ENCODE results near the gene ZFAND2B.

The ZFAND2B gene

DNA sequence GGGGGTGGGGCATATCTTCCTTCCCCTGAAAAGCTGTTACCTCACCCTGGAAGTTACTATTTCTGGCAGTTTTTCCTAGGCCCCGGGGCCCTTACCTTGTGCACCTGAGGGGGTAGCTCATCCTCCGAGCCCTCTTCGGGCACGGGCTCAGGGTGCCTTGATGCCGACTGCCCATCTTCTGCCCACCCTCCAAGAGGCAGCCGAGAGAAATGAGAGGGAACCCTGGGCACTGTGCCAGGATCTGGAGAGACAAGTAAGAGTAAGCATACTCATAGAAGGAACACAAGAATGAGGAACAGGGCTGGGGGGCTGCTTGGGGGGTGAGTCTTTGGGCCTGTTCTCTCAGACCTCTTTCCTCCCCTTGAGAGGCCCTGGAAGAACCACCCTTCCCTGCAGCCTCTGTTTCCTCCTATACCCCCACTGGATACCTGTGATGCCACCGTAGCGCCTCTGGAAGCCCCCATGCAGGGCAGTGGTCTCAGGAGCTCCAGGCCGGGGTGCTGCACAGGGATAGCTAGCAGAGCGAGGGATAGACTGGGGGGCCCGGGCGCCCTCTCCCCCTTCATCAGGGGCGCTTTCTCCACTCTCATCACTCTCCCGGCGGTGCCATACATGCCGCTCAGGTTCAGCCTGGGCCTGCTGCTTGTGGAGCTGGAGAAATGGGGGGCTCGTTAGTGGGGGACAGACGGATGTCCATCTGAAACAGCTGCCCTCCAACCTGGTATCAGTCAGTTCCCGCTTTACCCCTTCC is 14.2 kb downstream of the ZFAND2B start:
- no peak for FAIRE-seq

DNA sequence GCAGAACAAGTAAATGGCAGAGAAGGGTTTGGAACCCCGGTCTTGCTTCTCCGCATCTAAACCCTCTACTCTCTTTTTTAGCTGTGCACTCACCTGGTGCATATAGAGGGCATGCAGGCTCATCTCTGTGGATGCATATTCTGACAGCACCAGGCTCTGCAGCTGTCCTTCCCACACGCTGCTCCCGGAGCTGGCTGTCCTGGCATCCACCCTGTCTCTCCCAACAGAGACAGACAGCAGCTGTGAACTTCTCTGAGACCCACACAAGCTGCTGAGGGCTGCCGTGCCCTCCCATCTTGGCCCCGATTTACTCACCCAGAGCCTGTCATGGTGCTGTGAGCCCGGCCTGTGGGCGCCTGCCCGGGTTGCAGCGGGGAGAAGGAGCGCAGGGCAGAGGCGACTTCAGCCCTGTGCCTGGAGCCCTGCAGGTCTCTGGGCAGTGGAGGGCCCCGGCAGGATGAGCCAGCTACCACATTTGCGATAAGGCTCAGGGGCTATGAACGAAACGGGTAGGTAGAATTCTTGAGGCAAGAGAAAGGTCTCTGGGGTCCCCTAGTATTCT is 15.5 kb downstream of the ZFAND2B start:
- no peak for FAIRE-seq

DNA sequence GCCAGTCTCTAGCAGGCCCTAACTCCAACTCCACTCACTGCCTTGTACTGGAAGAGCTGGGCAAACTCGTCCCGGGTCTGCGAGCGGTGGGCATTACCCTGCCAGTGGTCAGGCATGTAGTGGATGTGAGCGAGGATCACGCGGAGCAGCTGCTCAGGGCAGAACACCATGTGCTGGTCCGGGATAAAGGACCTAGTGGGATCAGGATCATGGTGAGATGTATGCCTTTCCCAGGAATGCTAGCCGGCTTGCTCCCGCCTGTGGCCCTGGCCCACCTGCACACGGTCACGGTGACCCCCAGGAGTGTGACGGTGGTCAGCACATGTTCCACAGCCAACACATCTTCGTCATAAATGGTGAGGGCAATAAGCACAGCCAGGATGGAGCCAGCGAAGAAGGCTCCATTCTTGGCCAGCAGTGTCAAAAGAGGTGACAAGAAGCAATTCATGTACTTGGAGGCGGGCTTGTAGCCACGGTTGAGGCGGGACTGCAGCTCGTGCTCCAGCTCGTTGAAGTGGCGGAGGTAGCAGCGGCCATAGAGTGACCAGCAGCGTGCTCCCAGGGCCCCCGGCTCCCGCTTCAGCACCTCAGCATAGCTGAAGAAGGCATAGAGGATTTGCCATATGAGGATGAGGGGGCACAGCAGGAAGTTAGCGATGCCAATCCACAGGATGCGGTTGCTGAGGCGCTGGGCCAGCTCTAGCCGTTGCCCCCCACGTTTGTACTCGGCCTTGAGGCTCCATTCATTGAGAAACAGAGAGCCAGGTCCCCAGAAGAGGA is 17.4 kb downstream of the ZFAND2B start:
- FAIRE-seq, result no peak

DNA sequence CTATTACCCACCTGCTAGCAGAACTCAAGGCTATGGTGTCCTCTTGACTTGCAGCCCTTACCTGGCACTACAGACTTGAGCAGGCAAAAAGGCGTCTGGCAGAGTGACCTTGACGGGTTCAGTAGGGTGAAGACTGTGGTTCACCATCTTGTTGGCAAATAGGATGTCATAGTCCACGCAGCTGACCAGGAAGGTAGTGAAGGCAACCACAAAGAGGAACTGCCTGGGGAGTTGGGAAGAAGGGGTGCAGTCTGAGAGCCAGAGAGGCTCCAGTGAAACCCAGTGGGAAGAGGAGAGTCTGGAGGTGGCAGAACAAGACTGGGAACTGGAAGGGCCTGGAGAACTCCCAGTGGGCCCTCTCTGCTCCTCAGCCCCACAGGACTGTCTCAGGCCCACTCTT is 18.8 kb downstream of the ZFAND2B start:
- FAIRE-seq, result no peak

DNA sequence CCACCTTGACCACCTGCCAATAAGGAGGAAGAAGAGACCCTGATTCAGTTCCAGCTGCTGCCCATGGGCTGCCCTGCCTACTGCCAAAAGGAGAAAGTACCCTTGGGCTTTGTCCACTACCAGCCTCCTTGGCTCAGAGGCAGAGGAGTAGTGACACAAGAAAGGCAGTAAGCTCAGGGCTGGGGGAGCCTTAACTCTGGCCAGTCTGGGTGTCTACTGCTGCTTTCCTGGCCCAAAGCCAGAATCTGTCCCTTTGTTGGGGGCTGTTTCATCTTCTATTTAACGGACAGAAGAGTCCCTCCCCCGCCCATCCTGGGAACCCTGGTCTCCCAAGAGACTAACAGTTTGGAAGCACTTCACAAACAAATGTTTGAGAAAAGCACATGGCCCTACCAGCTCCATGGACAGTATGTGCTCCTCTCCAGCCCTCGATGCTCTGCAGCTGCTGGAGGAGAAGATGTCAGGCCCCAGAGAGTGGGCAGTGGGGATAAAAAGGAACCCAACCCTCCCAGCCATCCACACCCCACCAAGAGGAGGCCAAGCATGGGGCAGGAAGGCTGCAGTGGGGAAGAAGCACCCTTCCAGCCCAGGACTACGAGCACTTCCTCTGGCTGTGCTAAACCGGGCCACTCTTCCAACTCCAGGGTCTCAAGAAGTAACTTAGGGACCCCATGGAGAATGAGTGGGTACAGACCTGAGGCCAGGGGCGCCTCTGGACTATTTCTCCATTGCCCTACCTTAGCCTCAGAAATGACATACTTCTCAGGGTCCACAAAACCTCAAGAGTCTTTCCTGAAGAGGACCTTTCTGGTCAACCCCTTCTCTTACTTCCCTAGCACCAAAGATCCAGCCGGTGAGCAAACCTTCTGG is 21.7 kb downstream of the ZFAND2B start:
- FAIRE-seq, result no peak

DNA sequence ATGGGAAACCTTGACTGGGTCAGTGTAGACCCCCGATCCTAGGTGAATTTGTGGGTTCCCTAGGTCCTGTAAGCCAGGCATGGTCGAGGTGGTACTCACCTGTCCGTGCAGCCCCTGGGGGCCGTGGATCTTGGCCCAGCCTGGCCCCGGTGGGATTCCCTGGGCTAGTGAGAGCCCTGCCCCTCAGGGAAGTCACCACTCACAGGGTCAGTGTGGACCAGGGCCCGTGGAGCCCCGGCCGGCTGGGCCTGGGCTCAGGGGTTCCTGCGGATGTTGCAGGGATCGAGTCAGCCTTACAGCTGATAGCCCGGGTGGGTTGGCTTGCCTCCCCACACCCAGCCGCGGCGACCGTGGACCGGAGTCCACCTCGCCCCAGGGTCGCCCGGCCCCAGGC is 22.3 kb downstream of the ZFAND2B start:
- no peak for FAIRE-seq

DNA sequence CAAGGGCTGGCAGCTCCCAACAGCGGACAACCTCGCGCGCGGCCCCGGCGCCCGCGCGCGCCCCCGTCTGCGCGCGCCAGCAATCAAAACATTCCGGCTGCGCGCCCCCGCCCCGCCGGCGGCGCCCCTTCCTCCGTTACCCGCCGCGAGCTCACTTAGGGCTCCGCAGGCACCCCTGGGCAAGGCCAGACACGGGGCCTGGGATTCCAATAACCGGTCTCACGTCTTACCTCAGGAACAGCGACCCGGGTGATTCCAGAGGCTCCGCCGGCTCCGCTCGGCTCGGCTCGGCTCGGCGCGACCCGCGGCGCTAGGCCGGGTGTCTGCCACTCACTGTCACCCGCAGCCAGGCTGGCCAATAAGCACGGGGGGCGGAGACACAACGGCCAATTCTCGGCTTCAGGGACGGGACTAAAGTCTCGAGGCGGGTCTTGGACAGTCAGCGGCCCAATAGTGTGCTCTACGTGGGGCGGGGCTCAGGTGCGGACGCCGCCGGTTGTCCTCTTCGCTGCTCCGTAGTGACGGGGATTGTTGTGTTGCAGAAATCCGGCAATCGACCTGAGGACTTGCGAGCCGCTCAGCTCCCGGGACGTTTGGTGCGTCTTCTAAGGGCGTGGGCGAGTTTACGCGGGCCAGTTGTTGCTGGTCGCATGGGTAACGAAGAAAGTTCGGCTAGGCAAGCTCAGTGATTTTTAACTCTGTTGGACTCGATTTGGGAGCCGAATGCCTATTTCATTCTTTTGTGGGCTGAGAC is 22.9 kb downstream of the ZFAND2B start, which contains the start of the genes ANKZF1 and ATG9A:
ANKZF1 (plus strand) TSS at position 502 of the 754 bp plus-strand sequence. CDS start 452 bp downstream, outside the sequence.
ATG9A (minus strand) TSS at position 332 of the 754 bp plus-strand sequence. CDS start 1,612 bp downstream, outside the sequence.
- peak; percentile 17 for FAIRE-seq

DNA sequence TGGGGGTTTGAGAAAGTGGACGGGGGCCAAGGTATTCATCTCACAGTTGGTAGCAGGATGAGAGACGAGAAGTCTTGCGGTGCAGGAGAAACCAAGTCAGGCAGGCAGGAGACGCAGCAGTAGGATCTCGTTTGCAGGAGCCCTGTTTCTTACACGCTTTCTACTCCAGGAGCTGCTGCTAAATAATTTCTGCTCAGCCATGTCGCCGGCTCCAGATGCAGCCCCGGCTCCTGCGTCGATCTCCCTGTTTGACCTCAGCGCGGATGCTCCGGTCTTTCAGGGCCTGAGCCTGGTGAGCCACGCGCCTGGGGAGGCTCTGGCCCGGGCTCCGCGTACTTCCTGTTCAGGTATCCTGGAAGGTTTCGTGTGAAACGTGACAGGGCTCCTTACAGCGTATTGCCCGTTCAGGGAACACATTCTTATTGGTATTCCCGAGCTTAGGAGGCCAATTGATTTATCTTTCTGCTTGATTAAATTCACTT is 23.5 kb downstream of the ZFAND2B start:
- no peak for FAIRE-seq

DNA sequence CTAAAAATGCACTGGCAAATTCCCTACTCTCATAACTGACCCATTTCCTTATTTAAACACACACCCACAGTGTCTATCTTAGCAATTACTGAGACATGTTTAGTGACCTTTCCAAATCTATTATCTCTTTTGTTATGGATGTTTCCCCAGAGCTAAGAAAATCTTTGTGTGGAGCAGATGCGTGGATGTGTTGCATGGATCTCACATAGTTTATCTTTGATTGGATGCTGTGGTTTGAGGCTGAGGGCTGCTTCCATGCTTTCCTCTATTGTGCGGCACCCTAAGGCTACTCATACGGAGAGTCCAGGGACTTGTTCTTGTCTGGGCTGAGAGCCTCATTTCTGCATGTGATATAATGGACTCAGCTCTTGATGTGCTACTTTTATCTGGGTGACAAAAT is 27.7 kb downstream of the ZFAND2B start:
- no peak for FAIRE-seq

DNA sequence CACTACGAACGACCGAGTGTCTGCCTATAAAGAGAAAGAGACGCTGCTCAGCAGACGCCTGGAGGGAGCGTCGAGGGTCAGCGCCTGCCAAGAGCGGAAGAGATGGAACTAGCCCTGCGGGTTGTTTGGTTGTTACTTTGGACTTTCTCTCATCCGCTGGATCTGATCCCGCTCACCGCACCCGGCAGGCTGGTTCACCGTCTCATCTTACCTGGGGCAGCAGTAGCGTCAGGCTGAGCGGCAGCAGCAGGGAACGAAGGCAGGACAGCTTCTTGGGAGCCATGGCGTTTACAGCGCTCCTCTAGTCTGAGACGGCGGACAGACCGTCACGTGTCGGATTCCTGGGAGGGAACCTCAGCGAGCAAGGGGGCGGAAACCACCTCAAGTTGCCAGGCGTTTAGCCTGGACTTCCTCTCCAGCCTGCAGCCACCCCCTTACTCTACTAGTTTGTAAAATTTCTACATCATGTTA is 36.7 kb downstream of the ZFAND2B start:
- FAIRE-seq, result no peak

DNA sequence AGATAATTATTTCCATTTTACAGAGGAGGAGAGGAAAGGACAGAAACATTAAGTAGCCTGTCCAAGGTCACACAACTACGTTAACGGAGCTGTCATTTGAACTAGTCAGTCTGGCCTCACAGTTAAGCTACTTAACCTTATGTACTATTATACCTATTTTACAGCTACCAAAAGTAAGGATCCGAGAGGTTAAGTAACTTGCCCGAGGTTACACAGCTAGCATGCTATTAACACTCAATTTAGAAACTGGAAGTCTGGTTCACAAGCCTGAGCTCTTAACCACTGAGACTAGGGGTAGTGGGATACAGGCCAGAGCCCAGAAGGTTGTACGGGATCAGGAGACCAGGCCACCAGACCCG is 38.2 kb downstream of the ZFAND2B start:
- no peak for FAIRE-seq

DNA sequence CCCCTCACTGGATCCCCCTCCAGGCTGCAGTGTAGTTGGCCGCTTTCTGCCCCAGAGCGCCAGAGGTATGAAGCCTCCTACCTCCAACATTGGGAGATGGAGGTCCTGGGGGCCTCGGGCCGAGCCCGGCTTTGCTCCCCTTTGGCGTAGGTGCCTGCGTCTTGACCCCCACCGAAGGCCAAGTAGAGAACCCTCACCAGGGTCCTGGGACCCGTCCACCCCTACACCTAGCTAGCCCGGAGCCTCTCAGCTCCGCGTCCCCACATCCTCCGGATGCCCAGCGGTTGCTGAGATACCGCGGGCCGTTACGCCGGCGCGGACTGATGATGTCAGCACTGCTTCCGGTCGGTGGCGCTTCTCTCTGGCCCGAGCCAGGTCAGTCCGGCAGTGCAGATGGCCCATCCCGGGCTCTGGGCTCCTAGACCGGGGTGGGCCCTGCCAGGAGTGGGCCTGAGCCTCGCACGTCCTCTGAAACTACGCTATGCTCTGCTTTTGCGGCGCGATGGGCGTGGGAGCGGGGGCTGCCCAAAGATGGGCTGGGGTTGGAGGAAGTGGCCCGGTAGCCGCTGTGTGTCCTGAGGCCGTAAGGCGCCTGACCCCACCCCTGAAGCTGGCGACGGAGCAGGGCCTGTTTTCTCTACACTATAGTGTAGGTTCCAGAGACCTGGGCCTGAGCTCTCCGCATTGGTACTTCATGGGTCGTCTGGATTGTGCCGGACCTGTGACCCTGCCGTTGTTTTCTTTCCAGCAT is 38.7 kb downstream of the ZFAND2B start, which contains the start of the genes GLB1L and STK16:
GLB1L (minus strand) TSS at position 297 of the 751 bp plus-strand sequence. CDS start 1,871 bp downstream, outside the sequence.
STK16 (plus strand) TSS at position 332 of the 751 bp plus-strand sequence. CDS start 521 bp downstream, outside the sequence.
- no peak for FAIRE-seq

DNA sequence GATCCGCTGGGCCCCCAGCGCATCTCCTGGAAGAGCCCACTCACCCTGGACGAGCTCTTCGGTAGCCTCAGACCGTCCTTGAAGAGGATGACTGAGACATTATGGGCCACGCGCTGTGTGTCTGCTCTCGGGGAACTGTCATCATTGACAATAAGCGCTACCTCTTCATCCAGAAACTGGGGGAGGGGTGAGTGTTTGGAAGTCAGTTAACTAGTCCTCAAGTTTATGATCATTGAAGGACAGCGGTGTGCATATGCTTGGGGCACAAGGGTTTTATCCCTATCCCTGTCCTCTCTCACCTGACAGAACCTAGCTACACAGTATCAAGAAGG is 39.3 kb downstream of the ZFAND2B start:
- FAIRE-seq, result no peak

DNA sequence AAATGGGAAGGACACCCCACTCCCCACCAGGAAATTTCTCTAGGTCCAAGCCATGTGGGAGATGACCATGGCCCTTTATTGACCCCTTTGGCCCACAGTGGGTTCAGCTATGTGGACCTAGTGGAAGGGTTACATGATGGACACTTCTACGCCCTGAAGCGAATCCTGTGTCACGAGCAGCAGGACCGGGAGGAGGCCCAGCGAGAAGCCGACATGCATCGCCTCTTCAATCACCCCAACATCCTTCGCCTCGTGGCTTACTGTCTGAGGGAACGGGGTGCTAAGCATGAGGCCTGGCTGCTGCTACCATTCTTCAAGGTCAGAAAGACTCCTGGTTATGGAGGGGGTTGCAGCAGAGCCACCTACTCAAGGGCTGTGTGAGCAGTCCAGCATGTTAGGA is 40.0 kb downstream of the ZFAND2B start:
- FAIRE-seq, result no peak

DNA sequence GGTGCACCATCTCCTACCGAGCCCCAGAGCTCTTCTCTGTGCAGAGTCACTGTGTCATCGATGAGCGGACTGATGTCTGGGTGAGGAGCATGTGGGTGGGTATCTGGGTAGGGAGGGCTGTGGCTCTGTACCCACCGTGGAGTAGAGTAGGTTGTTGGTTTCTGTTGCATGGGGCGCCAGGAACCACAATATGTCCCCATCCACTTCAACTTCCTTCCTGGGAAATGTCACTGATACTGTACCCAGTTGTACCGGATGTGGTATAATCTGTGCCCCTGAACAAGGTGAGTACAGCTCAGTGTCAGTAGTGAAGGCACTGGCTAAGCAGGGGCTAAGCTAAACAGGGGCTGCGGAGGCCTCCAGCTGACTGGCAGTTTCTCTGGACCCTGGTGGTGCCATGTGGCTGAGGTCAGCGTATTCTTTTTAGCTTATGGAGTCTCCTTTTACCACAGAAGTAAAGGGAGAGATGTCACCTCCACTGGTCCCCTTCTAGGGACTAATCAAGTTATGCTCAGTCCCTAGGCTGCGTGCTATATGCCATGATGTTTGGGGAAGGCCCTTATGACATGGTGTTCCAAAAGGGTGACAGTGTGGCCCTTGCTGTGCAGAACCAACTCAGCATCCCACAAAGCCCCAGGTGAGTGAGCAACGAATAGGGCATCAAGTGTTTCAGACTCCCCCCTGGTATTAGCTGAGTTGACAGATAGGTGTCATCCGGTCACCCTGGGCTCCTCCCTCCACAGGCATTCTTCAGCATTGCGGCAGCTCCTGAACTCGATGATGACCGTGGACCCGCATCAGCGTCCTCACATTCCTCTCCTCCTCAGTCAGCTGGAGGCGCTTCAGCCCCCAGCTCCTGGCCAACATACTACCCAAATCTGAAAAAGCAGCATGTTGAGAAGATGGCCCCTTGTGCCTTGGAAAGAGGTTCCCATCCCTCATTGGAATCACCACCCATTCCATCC is 41.4 kb downstream of the ZFAND2B start:
- no peak for FAIRE-seq

DNA sequence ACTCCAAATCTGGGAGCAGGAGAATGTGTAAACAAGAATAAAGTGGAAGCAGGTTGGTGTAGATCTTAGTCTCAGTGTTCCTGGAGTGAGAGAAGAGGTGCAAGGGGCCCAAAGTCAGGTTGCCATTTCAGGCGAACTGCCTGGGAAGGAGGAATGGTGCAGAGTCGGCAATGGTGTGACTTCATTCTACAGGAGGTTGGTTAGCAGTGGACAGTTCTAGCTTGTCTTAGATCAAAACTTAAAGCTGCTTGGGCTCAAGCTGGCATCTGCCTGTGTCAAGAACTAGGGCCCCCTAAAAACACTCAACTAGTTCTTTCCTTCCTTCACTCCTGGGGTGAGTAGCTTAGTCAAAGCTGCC is 42.2 kb downstream of the ZFAND2B start:
- FAIRE-seq, result no peak

DNA sequence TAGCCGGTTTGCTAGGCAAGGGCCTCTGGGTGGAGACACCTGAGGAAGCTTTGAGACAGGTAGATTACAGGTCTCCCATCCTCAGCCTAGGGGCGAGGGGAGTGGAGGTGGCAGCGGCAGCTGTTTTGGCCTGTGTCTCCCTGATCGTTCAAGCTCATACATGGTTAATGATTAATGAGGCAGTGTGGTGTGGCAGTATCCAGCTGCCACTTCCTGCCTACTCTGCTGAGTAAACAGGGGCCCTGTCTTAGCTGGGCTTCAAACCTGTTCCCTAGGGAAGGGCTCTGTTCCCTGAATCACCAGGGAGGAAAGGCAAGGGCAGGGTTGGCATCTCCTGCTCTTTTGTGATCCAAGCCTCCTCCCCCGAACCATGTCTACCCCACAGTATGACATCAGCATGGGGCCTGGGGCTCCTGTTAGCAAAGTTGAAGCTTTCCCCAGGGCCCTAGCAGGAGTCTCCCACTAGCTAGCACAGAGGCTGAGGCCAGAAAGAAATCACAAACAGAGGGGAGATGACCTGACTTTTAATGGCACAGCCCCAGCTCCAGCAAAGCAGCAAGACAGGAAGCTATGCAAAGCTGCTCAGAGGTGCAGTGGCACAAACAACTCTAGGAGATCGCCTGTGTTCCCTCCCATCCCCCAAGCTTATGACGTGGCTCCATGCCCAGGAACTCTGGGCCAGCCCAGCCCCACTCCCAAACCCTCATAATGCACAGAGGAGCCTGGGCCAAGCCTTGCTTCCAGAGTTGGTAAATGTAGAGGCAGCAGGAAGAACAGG is 42.8 kb downstream of the ZFAND2B start:
- peak; percentile 77 for FAIRE-seq

DNA sequence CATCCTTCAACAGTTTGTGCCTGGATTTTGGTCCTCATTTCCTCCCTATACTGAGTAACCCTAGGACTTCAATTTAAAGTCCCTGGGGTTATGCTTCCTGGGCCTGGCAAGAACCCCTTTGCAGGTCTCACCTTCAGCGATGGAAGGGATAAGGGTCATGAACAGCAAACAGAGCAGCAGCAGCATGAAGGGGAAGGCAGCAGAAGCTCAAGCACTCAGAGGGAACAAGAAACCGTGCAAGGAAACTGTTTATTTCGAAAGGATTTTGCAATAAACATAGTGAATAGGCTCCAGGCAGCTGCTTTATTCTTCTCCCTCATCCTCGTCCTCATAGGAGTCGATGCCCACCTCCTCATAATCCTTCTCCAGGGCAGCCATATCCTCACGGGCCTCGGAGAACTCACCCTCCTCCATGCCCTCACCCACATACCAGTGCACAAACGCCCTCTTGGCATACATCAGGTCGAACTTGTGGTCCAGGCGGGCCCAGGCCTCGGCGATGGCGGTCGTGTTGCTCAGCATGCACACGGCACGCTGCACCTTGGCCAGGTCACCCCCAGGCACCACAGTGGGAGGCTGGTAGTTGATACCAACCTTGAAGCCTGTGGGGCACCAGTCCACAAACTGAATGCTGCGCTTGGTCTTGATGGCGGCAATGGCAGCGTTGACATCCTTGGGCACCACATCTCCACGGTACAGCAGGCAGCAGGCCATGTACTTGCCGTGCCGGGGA is 43.6 kb downstream of the ZFAND2B start:
- no peak for FAIRE-seq

Measured in islet of Langerhans (tissue), 1 donor.